Sigmoid colon (tissue), 7 donors: Measurements from ENCODE around the gene RALGAPB. TPM values are rescaled to one million over a fixed set of nuclear protein-coding genes. Genes with fewer than 3 reads are reported as not detected.

Experiments
- DNase-seq: peaks from one replicate; pipeline ENCODE4 v3.0.0-alpha.2; 2019
- H3K27ac ChIP-seq, 4 donors: fragments of 200-600 bp; sonication (generic); one replicate each; pipeline ENCODE4 v1.5.1; 2016 to 2019; ENCODE audit warnings: mild to moderate bottlenecking in 1 of 4
- H3K27me3 ChIP-seq, 3 donors: fragments of 200-600 bp; sonication (generic); one replicate each; pipeline ENCODE4 v1.5.1; 2019; ENCODE audit warnings: mild to moderate bottlenecking in 1 of 3
- H3K36me3 ChIP-seq, 4 donors: fragments of 200-600 bp; sonication (generic); one replicate each; pipeline ENCODE4 v1.5.1; 2016 to 2019
- H3K4me1 ChIP-seq, 4 donors: fragments of 200-600 bp; sonication (generic); one replicate each; pipeline ENCODE4 v1.5.1; 2017 to 2019
- H3K4me3 ChIP-seq, 4 donors: fragments of 200-600 bp; sonication (generic); one replicate each; pipeline ENCODE4 v1.5.1; 2017 to 2019; ENCODE audit warnings: mild to moderate bottlenecking in 2 of 4, moderate library complexity in 1 of 4
- H3K9me3 ChIP-seq, 4 donors: fragments of 200-600 bp in 3 of 4; sonication (generic) in 3 of 4; one replicate each; pipeline versions ENCODE4 v1.5.1 to v1.6.1; 2013 to 2019
- CTCF ChIP-seq, 4 experiments: fragments of 450-650 bp in 3 of 4; fragments of 200-600 bp in 1 of 4; IDR thresholded peaks; one replicate each; pipeline ENCODE4 v1.5.1; 2016 to 2019; ENCODE audit warnings: antibody characterized with exemption in 4 of 4, mild to moderate bottlenecking in 3 of 4, moderate library complexity in 2 of 4
- EP300 ChIP-seq, 4 donors: sonication (generic); formaldehyde crosslinking; IDR thresholded peaks; one replicate each; pipeline ENCODE4 v1.6.1; 2017; ENCODE audit warnings: antibody characterized with exemption in 4 of 4
- POLR2A ChIP-seq, 2 donors: fragments of 450-650 bp; IDR thresholded peaks; one replicate each; pipeline ENCODE4 v1.6.1; 2016; ENCODE audit warnings: antibody characterized with exemption in 2 of 2, mild to moderate bottlenecking in 2 of 2, moderate library complexity in 2 of 2
- POLR2AphosphoS5 ChIP-seq, 4 donors: sonication (generic); formaldehyde crosslinking; IDR thresholded peaks; one replicate each; pipeline ENCODE4 v1.6.1; 2017; ENCODE audit warnings: antibody characterized with exemption in 4 of 4
- WGBS, 2 donors: extraction: QIAGEN DNeasy Blood & Tissue Kit; methylation state at CpG; one replicate each; pipeline ENCODE4 v1.1.7; 2013; 5-methylcytosine and 5-hydroxymethylcytosine counted together
- intact Hi-C: fragments of 100-400 bp; cut with DNase I; formaldehyde crosslinking; loops from one replicate; pipeline ENCODE4 v1.15.1; 2023
- polyA plus RNA-seq, 3 donors: library from polyadenylated mRNA; stranded (reverse); fragments of 200-250 nt; gene quantifications; one replicate each; pipeline ENCODE4 v1.2.3, GENCODE V29; 2013
- total RNA-seq, 4 donors: library from RNA; depleted of rRNA; stranded (reverse); fragments of >200 nt; gene quantifications; one replicate each; pipeline ENCODE4 v1.1.0, GENCODE V29; 2016
- donor health status: healthy with polysubstance abuse.
- donor health status: Bipolar disorder and iron deficiency.
- donor health status: healthy.

The RALGAPB gene
- total and polyA plus RNA-seq, 7 donors, result 7.2 to 37.9 (median 29.3) TPM

DNA sequence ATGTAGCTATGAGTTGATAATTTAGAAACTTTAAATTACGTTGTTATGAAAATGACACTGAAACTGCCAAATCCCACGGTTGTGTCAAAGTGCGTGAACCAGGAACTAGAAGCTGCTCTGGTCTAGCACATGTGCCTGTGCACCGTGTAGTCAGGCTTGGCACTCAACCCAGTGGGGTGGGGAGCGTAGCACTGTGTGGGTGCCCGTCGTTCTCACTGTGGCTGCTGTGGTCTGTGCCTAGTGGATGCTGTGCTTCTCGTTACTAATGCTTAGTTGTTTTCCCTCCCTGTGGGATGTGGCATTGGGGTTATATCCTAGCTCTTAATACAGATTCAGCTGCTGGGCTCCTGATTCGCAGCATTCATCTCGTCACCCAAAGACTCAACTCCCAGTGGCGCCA lies 62.1 kb downstream of the RALGAPB start:
- Histone ChIP-seq H3K4me3 (no peak overlapping the region), H3K4me1 (no peaks in the 10 kb centered on the region), H3K27me3 (no peaks in the 10 kb centered on the region), H3K36me3 (peaks cover 8 to 99% (median 47%) of the 10 kb centered on the region in 4 donors), H3K27ac (no peak overlapping the region), H3K9me3 (no peaks in the 10 kb centered on the region)
- intact Hi-C loops, result no loop called here
- TF ChIP-seq POLR2A (IDR thresholded peaks at IDR 0.05), result no peak
- TF ChIP-seq POLR2AphosphoS5 (IDR thresholded peaks at IDR 0.05), result no peak
- TF ChIP-seq EP300 (IDR thresholded peaks at IDR 0.05), result no peak
- no peak for TF ChIP-seq CTCF (IDR thresholded peaks at IDR 0.05)
- 93 to 95% methylated on average over 11 of the region's 11 CpGs for WGBS, 2 donors
- no peak for DNase-seq

DNA sequence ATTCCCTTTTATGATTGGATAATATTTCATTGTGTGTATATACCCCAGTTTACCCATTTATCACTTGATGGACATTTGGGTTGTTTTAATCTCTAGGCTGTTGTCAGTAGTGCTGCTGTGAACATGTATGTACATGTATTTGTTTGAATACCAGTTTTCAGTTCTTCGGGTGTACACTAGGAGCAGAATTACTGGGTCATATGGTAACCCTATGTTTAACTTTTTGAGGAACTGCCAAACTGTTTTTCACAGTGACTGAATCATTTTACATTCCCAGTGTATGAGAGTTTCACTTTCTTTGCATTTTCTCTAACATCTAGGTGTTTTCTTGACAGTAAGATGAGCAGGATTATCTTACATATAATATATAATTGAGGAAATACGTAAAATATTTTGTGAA lies 63.7 kb downstream of the RALGAPB start:
- no peak for TF ChIP-seq POLR2AphosphoS5 (IDR thresholded peaks at IDR 0.05)
- no peak for TF ChIP-seq POLR2A (IDR thresholded peaks at IDR 0.05)
- no peak for TF ChIP-seq EP300 (IDR thresholded peaks at IDR 0.05)
- TF ChIP-seq CTCF (IDR thresholded peaks at IDR 0.05), result no peak
- no peak overlapping the region for H3K27ac ChIP-seq
- peaks cover 13 to 100% (median 52%) of the 10 kb centered on the region in 4 donors for H3K36me3 ChIP-seq
- H3K4me1 ChIP-seq, result no peaks in the 10 kb centered on the region
- no peaks in the 10 kb centered on the region for H3K9me3 ChIP-seq
- H3K27me3 ChIP-seq, result no peaks in the 10 kb centered on the region
- intact Hi-C loops, result no loop called here
- 98 to 99% methylated on average over 2 of the region's 2 CpGs for WGBS, 2 donors
- H3K4me3 ChIP-seq, result no peak overlapping the region
- DNase-seq, result no peak

GRCh38 chr20:38537176-38537575 lies 64.5 kb downstream of the RALGAPB start:
- Histone ChIP-seq H3K4me3 (no peak overlapping the region), H3K27me3 (no peaks in the 10 kb centered on the region), H3K27ac (no peak overlapping the region), H3K4me1 (no peaks in the 10 kb centered on the region), H3K36me3 (peaks cover 15 to 99% (median 48%) of the 10 kb centered on the region in 4 donors), H3K9me3 (no peaks in the 10 kb centered on the region)
- no peak for DNase-seq
- TF ChIP-seq EP300 (IDR thresholded peaks at IDR 0.05) (no peak), CTCF (IDR thresholded peaks at IDR 0.05) (no peak), POLR2A (IDR thresholded peaks at IDR 0.05) (no peak), POLR2AphosphoS5 (IDR thresholded peaks at IDR 0.05) (no peak)
- WGBS, 2 donors, result 98 to 100% methylated on average over 1 of the region's 1 CpG
- intact Hi-C loops, result no loop called here

DNA sequence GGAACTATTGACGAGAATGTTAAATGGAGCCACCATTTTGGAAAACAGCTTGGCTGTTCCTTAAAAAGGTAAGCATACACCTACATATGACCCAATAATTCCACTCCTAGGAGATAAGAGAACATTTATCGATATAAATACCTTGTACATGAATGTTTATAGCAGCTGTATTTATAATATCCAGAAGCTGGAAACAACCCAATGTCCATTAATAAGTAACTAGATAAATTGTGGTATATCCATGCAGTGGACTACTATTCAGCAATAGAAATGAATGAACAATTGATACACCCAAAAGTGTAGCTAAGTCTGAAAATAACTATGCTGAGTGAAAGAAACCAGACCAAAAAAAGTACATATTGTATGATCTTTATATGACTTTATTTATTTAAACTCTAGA lies 66.1 kb downstream of the RALGAPB start:
- intact Hi-C loops, result no loop called here
- TF ChIP-seq EP300 (IDR thresholded peaks at IDR 0.05) (no peak), CTCF (IDR thresholded peaks at IDR 0.05) (no peak), POLR2AphosphoS5 (IDR thresholded peaks at IDR 0.05) (no peak), POLR2A (IDR thresholded peaks at IDR 0.05) (no peak)
- peaks cover 0 to 10% (median 4%) of the 10 kb centered on the region in 4 donors for H3K4me1 ChIP-seq
- 83 to 94% methylated on average over 2 of the region's 2 CpGs for WGBS, 2 donors
- H3K4me3 ChIP-seq, result no peak overlapping the region
- DNase-seq, result no peak
- H3K9me3 ChIP-seq, result no peaks in the 10 kb centered on the region
- no peak overlapping the region for H3K27ac ChIP-seq
- H3K36me3 ChIP-seq, result peaks cover 11 to 94% (median 37%) of the 10 kb centered on the region in 4 donors
- H3K27me3 ChIP-seq, result no peaks in the 10 kb centered on the region
